NCI-H446 (cell line): Measurements from ENCODE around the gene CCDC190.
"Not testable (repeated sequence)": the region's sequence is repeated elsewhere in the genome, so short reads cannot be mapped to it uniquely, and the experiment has no call there.

Experiments
- DNase-seq, 2 experiments: peaks; one replicate each; lab custom pipeline; 2025; lab: John Stamatoyannopoulos, UW

The CCDC190 gene

DNA sequence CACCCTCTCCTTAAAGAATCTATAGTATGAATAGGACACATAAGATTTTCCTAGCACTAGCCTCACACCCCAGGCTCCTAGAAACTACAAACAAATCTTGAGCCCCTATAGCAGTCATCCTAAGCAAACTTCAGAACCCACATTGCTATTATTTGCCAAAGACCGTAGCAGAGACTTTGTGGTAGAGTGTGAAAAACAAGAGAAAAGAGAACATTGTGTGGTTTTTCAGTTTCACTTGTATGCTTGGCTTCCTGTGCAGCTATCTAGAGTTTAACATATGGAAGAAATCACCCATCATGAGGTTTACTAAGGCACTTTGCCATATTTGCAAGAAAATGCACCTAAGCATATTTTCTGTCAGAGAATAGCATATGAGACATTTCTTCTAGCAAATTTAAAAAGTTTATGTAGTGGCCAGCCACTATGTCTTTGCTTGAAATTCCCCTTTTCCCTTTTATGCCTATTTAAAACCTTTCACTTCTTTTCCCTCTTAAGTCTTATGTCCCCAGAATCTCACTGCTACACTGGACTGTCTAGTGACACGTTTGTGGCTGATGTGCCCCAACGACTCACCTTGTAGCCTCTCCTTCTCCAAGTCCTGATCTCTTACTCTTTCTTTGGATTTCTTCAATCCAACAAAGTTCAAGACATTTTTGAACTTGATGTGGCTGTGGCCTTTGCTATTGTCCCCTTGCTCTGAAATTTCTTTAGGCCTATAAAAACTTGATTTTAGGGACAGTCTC is 25.6 kb downstream of the CCDC190 start:
- no peak for DNase-seq

DNA sequence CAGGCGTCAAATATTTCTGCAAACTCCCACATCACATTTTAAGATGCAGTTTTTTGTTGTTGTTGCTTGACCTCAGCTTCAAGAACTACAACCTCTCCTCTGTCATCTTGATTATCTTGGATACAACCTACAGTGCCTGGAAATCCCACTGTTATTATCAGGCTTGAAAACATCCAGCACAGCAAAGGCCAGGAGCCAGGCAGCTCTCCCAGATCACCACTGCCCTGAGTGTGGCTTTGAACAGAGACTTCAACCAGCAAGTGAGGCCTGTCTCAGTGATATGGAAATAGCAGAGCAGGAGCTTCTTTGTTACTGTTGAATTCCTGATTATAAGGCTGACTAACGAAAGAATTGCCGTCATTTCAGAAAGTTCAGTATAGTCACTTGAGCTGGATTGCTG is 28.5 kb downstream of the CCDC190 start:
- no peak for DNase-seq

DNA sequence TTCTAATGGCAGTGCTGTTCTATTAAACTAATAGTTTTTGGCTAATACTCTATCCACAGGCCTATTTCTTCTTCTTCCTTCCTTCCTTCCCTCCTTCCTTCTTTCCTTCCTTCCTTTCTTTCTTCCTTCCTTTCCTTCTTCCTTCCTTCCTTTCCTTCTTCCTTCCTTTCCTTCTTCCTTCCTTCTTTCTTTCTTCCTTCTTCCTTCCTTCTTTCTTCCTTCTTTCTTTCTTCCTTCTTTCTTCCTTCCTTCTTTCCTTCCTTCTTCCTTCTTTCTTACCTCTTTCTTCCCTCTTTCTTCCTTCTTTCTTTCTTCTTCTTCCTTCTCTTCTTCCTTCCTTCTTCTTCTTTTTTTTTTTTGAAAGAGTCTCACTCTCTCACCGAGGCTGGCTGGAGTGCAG is 31.7 kb downstream of the CCDC190 start:
- DNase-seq = no peak

DNA sequence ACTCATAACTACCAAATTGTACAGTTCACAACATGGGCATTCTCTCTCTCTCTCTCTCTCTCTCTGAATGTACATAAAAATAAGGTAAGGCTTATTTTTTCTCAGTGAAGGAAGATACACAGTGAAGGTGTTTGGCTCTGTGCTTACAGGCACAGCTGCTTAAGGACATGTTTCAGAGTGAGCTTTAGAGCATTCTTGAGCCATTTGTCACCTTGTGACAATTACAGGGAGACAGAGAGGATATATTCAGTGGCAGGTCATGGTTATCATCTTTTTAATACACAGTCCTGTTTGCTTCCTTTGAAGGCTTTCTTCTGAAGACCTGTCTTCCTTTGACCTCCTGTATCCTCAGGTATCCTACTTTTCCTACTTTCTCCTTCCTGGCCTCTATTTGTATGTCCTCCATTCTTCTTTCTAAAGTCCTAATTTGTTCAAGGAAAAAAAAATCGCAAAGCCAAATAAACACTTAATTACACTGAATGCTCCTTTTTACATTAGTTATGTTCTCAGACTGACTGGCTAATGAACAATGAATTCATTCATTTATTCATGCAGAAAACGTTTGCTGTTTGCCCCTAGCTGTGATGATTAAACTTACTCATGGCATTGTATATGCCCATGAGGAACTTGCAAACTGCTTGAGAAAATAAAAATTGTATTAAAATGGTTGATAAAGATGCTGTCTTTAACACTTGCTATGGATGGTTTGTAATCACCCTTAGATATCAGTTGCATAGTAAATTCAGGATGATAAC is 37.0 kb downstream of the CCDC190 start:
- DNase-seq = no peak

DNA sequence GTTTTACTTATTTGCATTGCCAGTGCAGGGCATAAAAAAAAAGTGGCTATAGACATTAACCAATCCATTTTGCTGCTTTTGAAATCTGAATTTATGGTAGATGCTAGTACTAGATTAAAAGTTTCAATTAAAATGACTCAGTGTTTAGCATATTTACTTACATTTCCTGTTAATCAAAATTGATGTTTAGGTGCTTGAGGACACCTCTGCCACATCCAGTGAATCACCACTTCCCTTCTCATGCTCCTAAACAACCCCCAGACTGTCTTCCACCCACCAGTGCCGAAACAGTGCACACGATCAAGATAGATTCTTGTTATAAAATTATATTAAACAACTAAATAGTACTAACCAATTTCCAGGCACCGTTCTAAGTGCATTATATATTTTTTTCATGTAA is 37.7 kb downstream of the CCDC190 start:
- no peak for DNase-seq

DNA sequence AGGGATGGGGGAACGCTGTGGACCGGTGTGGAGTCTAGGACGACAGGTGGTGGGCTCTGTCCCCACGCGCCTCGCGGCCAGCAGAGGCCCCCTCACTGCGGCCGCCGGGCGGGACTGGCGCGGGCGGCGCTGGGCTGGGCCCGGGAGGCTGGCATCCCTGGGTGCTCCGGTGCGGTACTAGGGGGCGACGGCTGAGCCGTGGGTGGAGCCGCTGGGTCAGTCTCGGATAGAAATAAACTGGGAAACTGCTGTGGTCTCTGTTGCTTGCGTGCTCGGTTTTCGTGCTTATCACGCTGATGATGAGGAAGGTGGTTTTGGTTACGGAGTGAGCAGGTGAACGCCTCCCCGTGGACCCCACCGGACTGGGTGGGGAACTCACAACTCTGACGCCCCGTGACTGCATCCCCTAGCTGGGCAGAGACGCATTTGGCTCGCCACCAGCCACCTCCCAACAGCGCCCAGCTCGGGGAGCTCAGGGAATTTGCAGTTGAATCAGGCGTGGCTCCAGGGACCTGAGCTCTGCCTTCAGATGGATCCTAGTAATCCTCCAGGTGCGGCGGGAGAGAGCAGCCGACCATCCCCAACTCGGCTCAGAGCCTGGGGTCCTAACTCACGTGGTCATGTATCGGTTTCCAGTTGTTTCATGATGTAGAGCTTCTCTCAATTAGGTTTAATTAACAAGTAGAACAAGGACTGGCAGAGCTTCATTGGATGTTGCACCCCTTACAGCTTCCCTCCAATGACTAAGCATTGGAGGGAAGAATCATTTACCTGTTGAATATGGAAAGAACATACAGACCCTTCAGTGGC is 38.4 kb downstream of the CCDC190 start:
- DNase-seq = peak in 1 of 2 experiments; percentile 33

DNA sequence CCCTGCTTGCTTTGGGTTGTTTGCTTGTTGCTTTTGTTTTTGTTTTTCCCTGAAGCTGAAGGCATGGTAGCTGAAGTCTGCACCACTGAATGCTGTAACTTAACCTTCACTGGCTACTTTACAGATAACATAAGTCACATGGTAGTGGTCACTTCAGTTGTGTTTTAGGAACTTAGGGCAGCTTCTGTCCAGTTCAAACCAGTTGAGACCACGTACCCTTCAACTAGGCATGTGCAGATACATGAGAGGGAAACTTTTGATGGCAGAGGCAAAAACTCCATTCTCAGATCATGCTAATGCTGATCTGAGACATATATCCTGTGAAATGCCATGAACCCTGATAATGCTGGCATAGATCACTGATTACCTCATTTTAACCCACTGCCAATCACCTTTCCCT is 42.3 kb downstream of the CCDC190 start:
- DNase-seq = not testable (repeated sequence)

DNA sequence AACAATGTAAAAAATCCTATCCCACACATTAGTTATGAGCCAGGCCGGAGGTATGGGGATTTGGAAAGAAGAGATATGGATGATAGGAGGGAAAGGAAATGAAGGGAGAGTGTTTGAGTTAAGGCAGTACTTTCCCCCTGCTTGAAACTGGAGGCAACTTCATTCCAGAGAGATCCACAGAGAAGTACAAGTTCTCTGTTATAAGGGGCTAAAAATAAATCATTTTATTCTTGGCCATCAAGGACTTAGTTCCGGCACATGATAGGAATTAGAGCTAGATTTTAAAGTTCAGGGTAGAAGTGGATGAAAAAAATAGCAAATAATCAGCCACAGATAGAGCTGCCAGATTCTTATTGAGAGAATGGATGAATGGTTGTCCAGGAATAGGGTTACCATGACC is 42.8 kb downstream of the CCDC190 start:
- DNase-seq = not testable (repeated sequence)

DNA sequence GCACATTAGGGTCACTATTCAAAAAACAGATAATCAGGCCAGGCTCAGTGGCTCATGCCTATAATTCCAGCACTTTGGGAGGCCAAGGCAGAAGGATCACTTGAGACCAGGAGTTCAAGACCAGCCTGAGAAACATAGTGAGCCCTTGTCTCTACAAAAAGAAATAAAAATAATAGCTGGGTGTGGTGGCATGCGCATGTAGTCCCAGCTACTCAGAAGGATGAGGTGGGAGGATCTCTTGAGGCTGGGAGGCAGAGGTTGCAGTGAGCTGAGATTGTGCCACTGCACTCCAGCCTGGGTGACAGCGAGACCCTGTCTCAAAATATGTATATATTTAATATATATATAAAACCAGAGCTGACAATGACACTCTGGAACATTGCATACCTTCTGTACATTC is 48.6 kb downstream of the CCDC190 start:
- DNase-seq = not testable (repeated sequence)

DNA sequence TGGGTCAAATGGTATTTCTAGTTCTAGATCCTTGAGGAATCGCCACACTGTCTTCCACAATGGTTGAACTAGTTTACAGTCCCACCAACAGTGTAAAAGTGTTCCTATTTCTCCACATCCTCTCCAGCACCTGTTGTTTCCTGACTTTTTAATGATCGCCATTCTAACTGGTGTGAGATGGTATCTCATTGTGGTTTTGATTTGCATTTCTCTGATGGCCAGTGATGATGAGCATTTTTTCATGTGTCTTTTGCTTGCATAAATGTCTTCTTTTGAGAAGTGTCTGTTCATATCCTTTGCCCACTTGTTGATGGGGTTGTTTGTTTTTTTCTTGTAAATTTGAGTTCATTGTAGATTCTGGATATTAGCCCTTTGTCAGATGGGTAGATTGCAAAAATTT is 53.5 kb downstream of the CCDC190 start:
- not testable (repeated sequence) for DNase-seq
